Testis (tissue), 3 donors: ENCODE measurements around the gene ARHGAP1. TPM values are rescaled to one million over a fixed set of nuclear protein-coding genes. Genes with fewer than 3 reads are reported as not detected.

Experiments
- DNase-seq: peaks from one replicate; pipeline ENCODE4 v3.0.0-alpha.2; 2019
- H3K27ac ChIP-seq, 2 donors: fragments of 200-600 bp; sonication (generic); one replicate each; pipeline ENCODE4 v1.5.1; 2019
- H3K27me3 ChIP-seq: fragments of 200-600 bp; sonication (generic); one replicate; pipeline ENCODE4 v1.5.1; 2019
- H3K36me3 ChIP-seq: fragments of 200-600 bp; sonication (generic); one replicate; pipeline ENCODE4 v1.5.1; 2017; ENCODE audit warnings: low read depth; ENCODE audit errors: missing control alignments
- H3K4me1 ChIP-seq: fragments of 200-600 bp; sonication (generic); one replicate; pipeline ENCODE4 v1.5.1; 2019
- H3K4me3 ChIP-seq, 2 donors: fragments of 200-600 bp; sonication (generic); one replicate each; pipeline ENCODE4 v1.5.1; 2017 to 2019
- H3K9me3 ChIP-seq: fragments of 200-600 bp; sonication (generic); one replicate; pipeline ENCODE4 v1.5.1; 2017
- POLR2A ChIP-seq: fragments of 450-650 bp; IDR thresholded peaks from one replicate; pipeline ENCODE4 v1.6.1; 2017; ENCODE audit warnings: antibody characterized with exemption, mild to moderate bottlenecking, moderate library complexity
- WGBS, 2 donors: methylation state at CpG; one replicate each; pipeline ENCODE4 v1.1.5; 2018; 5-methylcytosine and 5-hydroxymethylcytosine counted together
- intact Hi-C: fragments of 100-400 bp; cut with DNase I; formaldehyde crosslinking; loops from one replicate; pipeline ENCODE4 v1.15.1; 2023; ENCODE audit warnings: low total_unique reads
- polyA plus RNA-seq: library from polyadenylated mRNA; stranded (reverse); fragments of 350-450 nt; fragmentation: Illumina TruSeq; extraction: RNeasy Lipid Tissue Mini Kit (QIAGEN cat#74804); gene quantifications from one replicate; pipeline ENCODE4 v1.2.3, GENCODE V29; 2014; ENCODE audit warnings: low read depth, low replicate concordance; ENCODE audit not compliant: insufficient read depth
- total RNA-seq, 2 donors: library from RNA; depleted of rRNA; stranded (reverse); fragments of >200 nt; gene quantifications; one replicate each; pipeline ENCODE4 v1.2.3, GENCODE V29; 2016
- TF ChIP-seq, protein P1 (sequence below), 3 experiments: fragments of 450-650 bp in 2 of 3; fragments of 200-600 bp in 1 of 3; sonication (generic) in 1 of 3; IDR thresholded peaks; one replicate each; pipeline ENCODE4 v1.5.1; 2016 to 2019; ENCODE audit warnings: antibody characterized with exemption in 3 of 3, mild to moderate bottlenecking in 2 of 3, moderate library complexity in 1 of 3

ARHGAP1 gene
- total and polyA plus RNA-seq, 3 donors from 2014 or later = 39.7 to 68.9 (median 50.2) TPM

GRCh38 chr11:46696212-46696558, 4.2 kb downstream of the ARHGAP1 start:
- H3K4me1 ChIP-seq = peaks cover 41% of the 10 kb centered on the region

GRCh38 chr11:46695345-46696211, 4.8 kb downstream of the ARHGAP1 start:
- Histone ChIP-seq H3K36me3 (no peaks in the 10 kb centered on the region), H3K27ac (peak overlapping the region in 1 of 2 donors; percentile 50)
- intact Hi-C loops = no loop called here

More at GRCh38 chr11:46696212-46696558, 4.2 kb downstream of the ARHGAP1 start:
- Histone ChIP-seq H3K27ac (peak overlapping the region in 1 of 2 donors; percentile 50), H3K36me3 (no peaks in the 10 kb centered on the region), H3K9me3 (no peaks in the 10 kb centered on the region), H3K27me3 (no peaks in the 10 kb centered on the region), H3K4me3 (no peak overlapping the region)
- peak; percentile 76 for DNase-seq
- TF ChIP-seq, protein P1, sequence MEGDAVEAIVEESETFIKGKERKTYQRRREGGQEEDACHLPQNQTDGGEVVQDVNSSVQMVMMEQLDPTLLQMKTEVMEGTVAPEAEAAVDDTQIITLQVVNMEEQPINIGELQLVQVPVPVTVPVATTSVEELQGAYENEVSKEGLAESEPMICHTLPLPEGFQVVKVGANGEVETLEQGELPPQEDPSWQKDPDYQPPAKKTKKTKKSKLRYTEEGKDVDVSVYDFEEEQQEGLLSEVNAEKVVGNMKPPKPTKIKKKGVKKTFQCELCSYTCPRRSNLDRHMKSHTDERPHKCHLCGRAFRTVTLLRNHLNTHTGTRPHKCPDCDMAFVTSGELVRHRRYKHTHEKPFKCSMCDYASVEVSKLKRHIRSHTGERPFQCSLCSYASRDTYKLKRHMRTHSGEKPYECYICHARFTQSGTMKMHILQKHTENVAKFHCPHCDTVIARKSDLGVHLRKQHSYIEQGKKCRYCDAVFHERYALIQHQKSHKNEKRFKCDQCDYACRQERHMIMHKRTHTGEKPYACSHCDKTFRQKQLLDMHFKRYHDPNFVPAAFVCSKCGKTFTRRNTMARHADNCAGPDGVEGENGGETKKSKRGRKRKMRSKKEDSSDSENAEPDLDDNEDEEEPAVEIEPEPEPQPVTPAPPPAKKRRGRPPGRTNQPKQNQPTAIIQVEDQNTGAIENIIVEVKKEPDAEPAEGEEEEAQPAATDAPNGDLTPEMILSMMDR (IDR thresholded peaks at IDR 0.05) = no peak
- no peak for TF ChIP-seq POLR2A
- intact Hi-C loops = no loop called here
- WGBS, 2 donors = 43 to 61% methylated on average over 8 to 11 of the region's 11 CpGs

DNA sequence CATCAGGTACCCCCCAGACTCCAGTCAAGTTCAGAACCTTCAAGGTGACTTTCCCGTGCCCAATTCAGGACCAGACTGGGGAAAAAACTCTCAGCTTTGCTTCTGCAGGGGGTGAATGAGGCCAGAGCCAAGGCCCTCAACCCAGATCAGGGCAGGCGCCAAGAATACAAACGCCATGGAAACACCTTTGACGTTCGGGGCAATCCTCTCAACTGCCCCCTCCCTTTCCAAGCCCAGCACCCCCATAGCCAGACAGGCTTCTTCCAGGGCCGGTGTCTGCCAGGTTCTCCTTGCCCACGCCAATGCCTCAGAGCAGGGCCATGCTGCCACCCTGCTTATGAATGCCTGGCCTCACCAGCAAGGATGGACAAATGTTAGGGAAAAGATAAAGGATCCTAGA, 5.8 kb downstream of the ARHGAP1 start:
- H3K9me3 ChIP-seq = no peaks in the 10 kb centered on the region
- no peak for DNase-seq
- 76 to 90% methylated on average over 4 to 7 of the region's 7 CpGs for WGBS, 2 donors
- H3K4me1 ChIP-seq = peaks cover 39% of the 10 kb centered on the region
- TF ChIP-seq POLR2A = no peak
- TF ChIP-seq, protein P1 (IDR thresholded peaks at IDR 0.05) = no peak
- H3K27me3 ChIP-seq = no peaks in the 10 kb centered on the region
- no peaks in the 10 kb centered on the region for H3K36me3 ChIP-seq
- no peak overlapping the region for H3K4me3 ChIP-seq
- intact Hi-C loops = no loop called here
- no peak overlapping the region for H3K27ac ChIP-seq

More at GRCh38 chr11:46695345-46696211, 4.8 kb downstream of the ARHGAP1 start:
- Histone ChIP-seq H3K4me1 (peaks cover 41% of the 10 kb centered on the region), H3K4me3 (no peak overlapping the region), H3K27me3 (no peaks in the 10 kb centered on the region), H3K9me3 (no peaks in the 10 kb centered on the region)
- TF ChIP-seq, protein P1 (IDR thresholded peaks at IDR 0.05) = no peak
- TF ChIP-seq POLR2A = no peak
- 75 to 82% methylated on average over 5 to 12 of the region's 12 CpGs for WGBS, 2 donors
- no peak for DNase-seq

GRCh38 chr11:46694072-46694471, 6.3 kb downstream of the ARHGAP1 start:
- intact Hi-C loops = no loop called here
- no peak overlapping the region for H3K27ac ChIP-seq
- TF ChIP-seq POLR2A = no peak
- no peaks in the 10 kb centered on the region for H3K36me3 ChIP-seq
- WGBS, 2 donors = 79 to 83% methylated on average over 6 of the region's 6 CpGs
- H3K27me3 ChIP-seq = no peaks in the 10 kb centered on the region
- no peaks in the 10 kb centered on the region for H3K9me3 ChIP-seq
- H3K4me1 ChIP-seq = peaks cover 34% of the 10 kb centered on the region
- no peak overlapping the region for H3K4me3 ChIP-seq
- DNase-seq = no peak

DNA sequence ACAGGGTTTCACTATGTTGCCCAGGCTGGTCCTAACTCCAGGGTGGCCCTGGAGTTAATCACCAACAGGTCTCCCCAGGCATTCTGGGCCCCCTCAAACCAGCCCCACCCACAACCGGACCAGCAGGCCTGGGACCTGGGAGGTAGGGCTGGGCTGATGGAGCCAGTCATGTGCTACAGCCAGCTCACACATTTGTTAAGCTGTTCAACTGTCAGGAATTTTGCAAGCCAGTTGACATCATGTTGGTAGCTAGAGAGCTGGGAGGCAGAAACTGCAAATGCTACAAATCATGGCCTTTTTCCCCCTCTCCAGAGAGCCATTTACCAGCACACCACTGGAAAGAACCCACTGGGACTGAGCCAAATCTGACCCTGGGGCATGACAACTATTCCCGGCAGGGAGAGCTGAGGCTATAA, 6.8 kb downstream of the ARHGAP1 start:
- Histone ChIP-seq H3K36me3 (no peaks in the 10 kb centered on the region), H3K4me3 (no peak overlapping the region), H3K27ac (no peak overlapping the region), H3K4me1 (peaks cover 30% of the 10 kb centered on the region), H3K9me3 (no peaks in the 10 kb centered on the region), H3K27me3 (no peaks in the 10 kb centered on the region)
- DNase-seq = no peak
- TF ChIP-seq POLR2A = no peak
- TF ChIP-seq, protein P1 (IDR thresholded peaks at IDR 0.05) = no peak
- intact Hi-C loops = no loop called here
- WGBS, 2 donors = 73 to 100% methylated on average over 1 to 2 of the region's 2 CpGs
